ENCODE data around the gene DPYSL4.

Gene DPYSL4

DNA sequence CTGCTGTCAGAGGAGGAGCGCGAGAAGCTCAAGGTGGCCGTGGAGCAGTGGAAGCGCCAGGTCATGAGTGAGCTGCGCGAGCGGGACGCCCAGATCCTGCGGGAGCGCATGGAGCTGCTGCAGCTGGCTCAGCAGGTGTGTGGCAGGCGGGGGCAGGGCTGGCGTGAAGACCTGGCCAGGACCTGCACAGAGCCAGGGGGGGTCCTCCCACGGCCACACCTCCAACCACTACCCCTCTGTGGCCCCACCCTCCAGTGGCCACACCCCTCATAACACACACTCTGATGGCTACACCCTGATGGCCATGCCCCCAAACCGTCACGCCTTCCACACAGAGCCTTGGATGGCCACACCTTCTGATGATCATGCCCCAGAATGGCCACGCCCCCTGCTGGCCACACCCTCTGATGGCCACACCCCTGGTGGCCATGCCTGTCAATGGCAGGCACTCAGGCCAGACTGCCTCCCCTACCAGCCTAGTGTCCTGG is 23.4 kb upstream of the DPYSL4 start:
- no peak for DNase-seq

DNA sequence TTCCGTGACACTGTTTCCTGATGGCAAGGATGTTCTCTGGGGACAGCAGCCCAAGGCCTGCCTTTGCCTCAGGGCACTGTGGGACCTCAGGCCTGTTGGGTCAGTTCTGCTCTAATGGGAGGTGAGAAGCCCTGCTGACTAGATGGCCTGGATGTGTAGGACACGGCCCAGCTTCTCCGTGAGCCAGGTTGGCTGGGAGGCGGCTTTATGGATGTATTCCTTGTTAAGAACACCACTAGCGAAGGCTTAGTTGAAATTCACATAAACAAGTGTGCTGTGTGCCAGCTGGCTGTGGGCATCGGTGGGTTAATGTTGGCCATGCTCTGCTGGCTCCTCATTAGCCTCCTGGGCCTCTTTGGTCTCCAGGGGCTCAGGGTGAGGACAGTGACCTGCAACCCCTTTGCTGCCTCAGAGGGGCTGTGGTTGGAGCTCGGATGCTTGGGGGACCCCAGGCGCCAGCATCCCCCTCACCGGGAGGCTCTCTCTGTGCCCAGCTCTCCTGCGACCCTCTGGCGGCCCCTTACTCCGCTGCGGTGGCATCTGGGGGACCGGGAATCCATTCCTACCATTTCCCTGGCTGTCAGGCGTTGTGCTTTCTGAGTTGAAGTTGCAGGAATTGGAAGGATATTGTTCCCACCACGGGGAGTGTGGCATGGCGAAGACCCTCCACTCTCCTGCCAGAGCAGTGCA is 22.8 kb upstream of the DPYSL4 start:
- no peak for DNase-seq

DNA sequence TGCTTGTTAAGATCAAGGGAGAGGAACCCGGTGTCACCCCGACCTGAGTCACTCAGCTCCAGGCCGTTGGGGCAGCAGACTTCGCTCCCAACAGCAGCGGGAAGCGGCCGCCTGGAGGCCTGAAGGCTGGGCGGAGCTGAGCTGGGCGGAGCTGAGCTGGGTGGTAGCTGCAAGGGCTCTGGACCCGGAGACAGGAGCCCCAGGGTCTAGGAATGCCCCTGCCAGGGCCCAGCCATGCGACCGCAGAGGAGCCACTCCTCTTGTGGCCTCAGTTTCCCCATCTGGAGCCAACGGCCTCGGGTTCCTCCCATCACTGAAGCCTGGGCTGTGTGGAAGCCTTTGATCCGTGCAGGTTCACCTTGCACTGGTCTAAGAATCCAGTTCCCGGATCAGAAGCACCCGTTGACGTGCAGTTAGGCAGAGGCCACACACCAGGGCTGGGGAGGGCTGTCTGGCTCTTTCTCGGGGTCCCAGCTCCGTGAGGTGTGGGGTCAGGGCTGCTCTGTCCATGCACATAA is 21.9 kb upstream of the DPYSL4 start:
- no peak for DNase-seq

DNA sequence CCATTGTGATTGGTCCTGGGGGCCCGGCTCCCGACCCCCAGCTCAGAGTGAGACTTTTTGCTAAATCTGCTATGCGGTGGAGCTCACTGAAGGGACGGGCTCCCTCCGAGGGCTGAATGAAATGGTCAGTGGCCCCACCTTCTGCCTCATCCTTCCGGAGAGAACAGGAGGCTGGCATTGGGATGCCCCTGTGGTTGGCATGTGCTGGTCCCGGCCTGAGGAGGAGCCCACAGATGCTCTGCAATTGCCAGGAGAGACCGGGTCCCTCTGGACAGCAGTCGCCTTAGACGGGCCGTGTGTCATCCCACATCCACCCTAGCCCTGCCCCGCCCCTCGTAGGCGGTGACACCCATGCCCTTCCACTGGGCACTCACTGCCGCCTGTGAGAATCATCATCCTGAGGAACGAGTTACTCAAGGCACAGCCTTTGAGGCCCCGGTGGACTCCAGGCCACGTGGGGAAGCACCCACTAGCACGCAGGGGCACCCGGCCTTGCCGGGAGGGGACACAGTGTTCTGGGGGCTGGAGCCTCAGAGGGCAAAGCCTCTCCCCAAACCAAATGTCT is 21.2 kb upstream of the DPYSL4 start:
- no peak for DNase-seq

DNA sequence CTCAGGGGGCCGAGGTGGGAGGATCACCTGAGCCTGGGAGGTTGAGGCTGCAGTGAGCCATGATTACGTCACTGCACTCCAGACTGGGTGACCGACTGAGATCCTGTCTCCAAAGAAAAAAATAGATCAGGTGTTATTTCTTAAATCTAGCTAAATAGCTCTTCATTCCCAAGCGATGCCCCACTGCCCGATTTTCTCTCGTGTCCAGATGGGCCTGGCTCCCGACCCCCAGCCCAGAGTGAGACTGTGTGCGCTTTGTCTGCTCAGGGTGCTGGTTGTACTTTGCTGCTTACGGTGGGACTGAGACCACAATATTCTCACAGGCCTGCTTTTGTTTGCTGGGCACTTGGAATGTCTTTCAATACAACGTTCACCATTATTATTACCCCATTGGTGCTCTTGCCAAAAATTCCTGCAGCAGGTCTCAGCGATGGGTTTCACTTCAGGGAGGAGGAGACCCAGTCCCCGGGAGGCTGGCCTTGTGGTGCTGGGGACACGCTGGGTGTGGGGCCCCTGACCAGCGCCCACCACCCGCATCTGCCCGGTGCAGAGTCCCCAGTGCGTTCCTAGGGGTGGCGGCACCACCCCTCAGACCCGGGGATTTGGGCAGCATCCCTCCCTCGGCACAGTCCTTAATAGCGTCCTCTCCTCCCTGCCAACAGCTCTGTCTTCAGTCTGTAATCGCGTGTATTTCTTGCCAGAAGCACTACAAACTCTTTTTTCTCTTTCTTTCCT is 20.4 kb upstream of the DPYSL4 start:
- no peak for DNase-seq

DNA sequence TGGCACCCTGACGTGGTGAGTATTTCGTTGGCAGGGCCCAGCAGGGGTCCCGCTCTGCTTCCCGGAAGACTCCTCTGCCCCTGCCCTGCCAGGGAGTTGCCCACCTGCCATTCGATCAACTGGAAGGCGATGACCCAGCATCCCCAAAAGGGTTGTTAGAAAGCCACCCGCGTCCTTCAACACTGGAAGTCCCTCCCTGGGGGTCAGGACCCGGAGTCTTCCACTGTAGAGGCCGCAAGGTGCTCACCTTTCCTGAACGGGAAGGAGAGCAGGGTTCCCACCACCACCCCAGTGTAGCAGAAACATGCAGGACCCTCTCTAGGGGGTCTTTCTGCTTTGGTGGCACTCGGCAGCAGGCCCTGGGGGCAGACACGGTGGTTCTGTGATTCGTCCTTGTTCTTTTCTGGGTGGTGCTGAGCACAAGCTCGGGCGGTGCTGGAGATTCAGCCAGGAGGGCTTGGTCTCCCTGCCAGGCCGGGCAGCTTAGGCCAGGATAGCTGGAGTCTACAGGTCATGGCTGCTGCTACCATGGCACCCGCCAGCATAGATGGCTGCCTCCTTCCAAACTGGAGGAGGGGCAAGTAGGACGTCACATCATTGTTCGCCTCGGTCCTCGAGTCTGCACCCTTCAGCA is 19.6 kb upstream of the DPYSL4 start:
- no peak for DNase-seq

DNA sequence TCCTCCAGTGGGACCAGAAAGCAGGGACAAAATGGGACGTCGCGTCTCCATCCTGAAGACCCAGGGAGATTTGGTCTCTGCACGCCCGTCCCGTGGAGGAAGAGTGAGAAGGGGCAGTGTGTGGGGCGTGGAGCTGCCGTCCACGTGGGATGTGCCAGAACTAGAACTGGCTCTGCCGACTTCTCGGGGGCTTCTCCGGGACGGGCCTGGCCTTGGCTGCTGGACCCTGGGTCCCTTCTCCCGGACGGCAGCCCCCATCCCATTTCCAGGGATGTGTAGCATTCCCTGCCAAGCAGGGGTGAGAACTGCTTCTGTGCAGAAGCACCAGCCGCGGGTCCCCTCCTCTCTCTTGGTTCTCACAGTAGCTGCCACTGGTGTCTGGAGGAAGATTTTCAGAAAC is 18.8 kb upstream of the DPYSL4 start:
- no peak for DNase-seq

DNA sequence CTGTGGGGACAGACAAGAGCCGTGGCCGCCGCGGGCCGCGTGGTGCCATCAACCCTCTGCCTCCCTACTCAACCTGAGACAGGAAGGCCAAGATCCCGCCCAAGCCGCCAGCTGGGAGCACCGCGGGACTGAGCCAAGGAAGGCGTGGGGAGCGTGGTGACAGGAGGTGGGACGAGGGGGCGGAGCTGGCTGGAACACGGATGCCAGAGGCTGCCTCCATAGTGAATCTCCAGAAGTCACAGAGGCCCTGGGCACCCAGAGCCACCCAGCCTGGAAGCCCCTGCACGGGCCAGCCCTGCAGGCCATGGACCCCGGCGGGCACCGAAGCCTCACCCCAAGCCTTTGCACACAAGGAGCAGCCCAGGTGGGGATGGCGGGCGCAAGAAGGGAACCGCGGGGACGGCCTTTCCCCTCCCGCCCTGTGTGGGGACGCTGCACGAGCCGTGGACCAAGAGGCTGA is 18.1 kb upstream of the DPYSL4 start:
- DNase-seq = no peak

DNA sequence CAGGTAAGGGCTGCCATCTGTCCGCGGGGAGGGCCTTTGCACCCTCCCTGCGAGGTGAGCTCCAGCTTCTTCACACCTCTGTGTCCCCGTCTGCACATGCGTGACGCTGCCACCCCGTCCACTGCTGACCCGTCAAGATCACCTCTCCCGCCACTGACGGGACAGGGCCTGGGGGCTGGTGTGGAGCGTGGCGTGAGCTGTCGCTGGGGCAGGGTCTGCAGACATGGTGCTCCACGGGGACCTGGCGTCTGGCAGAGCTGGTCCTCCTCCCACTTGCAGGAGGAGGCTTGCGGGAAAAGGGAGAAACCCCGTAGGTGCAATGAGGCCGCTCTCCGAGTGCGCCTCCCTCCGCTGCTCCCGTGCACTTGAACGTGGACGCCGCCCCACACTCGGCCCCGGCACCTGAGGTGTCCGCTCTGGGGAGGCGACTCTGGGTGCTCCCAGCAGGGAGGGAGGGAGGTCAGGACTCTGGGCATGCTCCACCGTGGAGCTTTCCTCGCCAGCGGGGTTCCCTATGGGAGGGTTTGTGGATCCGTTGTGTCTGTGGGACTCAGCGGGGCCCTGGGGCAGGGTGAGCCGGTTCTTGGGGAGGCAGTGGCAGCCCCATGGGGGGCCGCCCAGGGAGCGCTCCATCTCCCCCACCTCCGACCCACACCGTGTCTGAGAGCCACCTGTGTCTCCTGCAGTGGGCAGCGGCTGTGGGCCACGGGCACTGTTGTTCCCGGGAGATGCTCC is 17.6 kb upstream of the DPYSL4 start:
- DNase-seq = no peak

DNA sequence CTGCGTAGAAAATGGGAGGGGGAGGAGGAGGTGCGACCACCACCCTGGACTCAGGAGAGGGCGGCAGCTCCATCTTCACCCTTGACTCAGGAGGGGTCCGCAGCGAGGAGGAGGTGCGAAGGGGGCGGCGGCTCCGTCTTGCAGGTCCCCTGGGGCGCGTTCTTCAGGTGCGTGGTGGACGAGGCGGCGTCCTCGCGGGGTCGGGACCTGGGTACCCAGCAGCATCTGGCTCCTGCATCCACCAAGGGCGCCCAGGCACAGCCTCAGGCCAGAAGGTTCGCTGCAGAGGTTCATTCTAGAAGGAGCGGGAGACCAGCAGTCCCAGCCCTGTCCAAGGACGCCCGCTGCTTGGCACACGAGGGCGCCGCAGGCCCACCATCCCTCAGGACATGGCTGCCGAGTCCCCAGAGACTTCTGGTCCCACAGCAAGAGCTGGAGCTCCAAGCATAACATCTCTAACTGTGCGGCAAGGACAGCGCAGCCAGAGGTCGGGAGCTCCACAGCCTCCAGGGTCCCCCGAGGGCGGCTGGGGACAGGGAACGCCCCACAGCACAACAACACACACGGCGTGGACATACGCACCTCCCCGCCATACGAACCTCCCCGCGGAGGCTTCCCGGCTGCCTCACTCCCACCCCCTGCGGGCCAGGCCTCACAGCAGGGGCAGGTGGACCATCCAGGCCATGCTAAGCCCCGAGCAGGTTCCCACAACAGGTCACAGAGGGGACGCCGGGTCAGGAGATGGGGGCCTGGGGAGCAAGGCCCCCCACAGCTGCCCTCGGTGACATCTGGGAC is 16.8 kb upstream of the DPYSL4 start:
- no peak for DNase-seq

DNA sequence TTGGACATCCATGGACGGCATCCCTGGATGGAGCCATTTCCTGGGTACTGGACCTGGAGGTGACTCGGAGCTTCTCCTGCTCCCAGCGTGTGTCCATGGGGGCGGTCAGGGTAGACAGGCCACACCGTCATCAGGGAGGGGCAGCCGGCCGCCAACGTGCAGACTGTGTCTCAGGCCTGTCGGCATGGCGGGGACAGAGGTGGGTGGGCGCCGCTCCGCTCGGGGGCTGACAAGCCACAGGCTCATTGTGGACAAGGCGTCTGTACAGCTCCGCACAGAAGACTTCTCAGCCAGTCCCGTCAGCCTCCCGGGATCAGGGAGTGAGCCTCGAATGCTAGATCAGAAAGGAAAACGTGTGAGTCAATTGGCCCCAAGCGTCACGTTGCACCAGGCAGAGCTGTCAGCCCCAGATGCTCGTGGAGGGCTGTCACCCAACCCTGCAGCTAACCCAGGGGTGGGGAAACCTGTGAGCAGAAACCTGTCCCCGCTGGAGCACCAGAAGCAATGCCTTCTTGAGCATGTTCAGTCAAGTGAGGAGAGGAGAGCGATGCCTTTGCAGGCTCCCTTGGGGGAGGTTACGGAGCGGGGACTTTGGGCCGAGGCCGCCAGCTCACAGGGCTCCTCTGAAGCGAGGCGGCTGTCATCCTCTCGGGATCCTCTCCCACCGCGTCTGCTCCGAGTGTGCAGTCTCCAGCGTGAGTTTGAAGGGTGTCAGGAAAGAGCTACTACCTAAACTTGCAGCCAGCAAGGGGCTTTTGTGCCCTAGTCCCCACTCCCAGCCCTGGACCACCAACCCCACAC is 16.0 kb upstream of the DPYSL4 start:
- DNase-seq = no peak

DNA sequence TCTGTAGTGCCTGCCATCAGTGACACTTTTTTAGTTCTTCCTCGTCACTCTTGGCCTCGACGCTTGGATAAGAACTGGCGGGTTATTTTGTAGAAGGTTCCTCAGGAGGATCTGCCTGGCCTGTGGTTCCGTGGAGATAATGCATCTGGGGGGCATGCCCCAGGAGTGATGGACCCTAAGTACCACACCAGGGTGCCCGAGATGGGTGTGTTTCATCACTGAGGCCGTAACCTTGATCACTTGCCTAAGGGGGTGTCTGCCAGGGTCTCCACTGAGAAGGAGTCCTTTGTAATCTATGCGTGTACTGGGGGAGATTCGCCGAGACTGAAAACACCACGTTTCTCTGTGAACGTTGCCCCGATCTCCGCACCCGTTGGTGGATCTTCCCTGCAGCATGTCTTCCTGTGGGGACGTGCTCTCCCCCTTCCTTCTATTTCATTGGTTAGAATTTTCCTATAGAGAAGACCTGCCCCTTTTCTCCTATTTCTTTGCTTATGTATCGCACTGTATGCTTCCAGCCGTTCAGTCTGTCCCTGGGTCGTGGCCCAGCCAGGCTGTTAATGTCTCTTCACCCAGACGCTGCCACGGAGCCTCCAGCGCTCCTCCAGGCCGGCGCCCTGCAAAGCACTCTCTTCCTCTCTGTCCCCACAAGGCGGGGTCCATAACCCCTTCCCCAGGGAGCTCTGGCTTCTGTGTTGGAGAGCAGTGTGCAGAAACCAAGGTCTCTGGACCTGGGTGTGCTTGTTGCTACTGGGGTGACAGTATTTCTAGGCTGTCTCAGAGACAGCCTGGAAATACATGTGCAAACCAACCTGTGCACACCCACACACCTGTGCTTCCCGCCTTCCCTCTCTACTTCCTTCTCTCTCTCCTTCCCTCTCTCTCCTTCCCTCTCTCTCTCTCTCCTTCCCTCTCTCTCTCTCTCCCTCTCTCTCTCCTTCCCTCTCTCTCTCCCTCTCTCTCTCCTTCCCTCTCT is 14.4 kb upstream of the DPYSL4 start:
- no peak for DNase-seq

DNA sequence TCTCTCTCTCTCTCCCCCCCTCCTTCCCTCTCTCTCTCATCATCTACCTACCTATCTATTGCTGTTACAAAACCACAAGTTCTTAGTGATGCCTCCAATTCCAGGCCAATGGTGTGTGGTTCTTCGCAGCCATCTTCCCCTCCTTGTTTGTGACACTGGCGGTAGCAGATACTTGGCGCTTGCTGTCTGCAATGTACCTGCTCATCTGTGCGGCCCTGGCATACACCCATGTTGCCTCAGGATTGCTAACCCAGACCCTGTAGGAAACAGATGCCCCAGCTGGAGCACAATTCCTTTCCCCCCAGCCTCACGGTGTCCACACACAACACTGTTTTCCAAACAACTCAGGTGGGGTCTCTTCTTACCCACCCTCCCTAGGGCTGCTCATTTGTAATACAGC is 13.6 kb upstream of the DPYSL4 start:
- no peak for DNase-seq

DNA sequence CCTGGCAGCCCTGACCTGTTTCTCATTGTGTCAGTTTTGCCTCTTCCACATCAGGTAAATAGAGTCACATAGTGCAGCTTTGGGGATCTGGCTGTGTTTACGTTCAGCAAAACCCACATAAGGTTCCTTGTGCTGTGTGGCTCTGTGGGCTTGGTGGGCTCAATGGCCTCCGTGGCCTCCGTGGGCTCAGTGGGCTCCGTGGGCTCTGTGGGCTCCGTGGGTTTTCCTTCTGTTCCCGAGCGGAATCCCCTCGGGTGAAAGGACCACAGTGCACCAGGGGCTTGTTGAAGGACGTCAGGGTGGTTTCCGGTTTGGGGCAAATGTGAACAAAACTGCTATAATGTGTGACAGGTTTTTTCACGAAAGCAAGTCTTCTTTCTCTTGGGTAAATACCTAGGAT is 12.5 kb upstream of the DPYSL4 start:
- no peak for DNase-seq

DNA sequence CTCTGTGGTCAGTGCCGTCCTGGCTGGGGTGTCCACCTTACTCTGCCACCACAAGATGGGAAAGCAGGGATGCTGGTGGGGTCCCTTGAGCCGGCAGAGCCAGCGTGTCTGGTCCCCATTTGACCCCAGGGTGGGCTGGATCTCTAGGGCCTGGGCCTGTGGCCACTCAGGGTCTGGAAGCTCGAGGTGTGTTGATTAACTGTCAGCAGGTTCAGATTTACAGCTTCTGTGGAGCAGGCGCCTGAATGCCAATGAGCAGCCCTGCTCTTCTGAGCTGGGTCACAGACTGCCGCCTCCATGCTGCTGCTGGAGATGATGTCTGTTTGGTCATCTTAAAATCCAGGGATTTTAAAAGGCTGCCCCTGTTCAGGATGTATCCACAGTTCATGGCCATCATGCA is 11.3 kb upstream of the DPYSL4 start:
- DNase-seq = no peak

DNA sequence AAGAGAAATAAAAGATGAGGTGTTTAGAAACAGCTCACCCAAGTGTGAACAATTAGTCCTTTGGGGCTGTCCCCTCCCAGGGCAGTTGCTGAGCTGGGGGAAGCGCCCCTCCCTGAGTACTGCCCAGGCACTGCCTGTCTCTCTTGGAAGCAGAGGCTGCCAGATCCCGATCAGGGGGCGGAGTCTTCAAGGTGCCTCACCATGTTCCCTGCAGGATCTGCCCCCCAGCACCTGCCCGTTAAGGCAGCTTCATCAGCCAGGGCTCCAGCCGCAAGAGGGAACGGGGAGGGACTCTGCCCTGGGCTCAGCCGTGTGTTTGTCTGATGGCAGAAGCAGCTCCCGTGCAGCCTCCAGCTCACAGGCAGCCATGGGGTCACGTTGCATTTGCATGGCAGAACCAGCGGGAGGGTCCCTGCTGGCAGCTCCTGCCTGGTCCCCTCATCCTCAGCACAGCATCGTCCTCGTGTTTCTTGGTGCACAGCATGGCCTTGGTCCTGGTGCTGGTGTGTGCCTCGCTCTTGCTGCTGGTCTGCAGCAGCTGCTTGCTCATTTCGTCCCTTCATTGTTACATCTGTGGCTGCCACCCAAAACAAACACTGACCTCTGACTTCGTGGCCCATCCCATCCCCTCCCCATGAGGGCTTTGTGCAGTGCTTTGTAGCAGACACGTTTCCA is 10.7 kb upstream of the DPYSL4 start:
- DNase-seq = peak in 46 of 56 donors; percentile 19 to 85 (median 64)
